Neural progenitor cell (in vitro differentiated cells): ENCODE measurements around the gene SWT1. TPM values are rescaled to one million over a fixed set of nuclear protein-coding genes. Genes with fewer than 3 reads are reported as not detected.

ENCODE experiments used
- DNase-seq: peaks from one replicate; pipeline ENCODE4 v3.0.0-alpha.2; 2016; ENCODE audit warnings: low spot score
- H2AFZ ChIP-seq: fragments of 200-600 bp; sonication (generic); replicated peaks from 2 replicates; pipeline ENCODE4 v1.6.1; 2016; ENCODE audit warnings: antibody characterized with exemption
- H3F3A ChIP-seq: fragments of 200-600 bp; sonication (generic); 2 replicates; pipeline ENCODE4 v1.6.1; 2016; ENCODE audit warnings: antibody characterized with exemption, low read depth
- H3K27ac ChIP-seq: fragments of 200-600 bp; sonication (generic); 2 replicates; pipeline ENCODE4 v1.5.1; 2016; ENCODE audit warnings: mild to moderate bottlenecking
- H3K27me3 ChIP-seq: fragments of 200-600 bp; sonication (generic); 2 replicates; pipeline ENCODE4 v1.6.1; 2016; ENCODE audit warnings: mild to moderate bottlenecking, moderate library complexity
- H3K36me3 ChIP-seq: fragments of 200-600 bp; sonication (generic); 2 replicates; pipeline ENCODE4 v1.5.1; 2016
- H3K4me1 ChIP-seq: fragments of 200-600 bp; sonication (generic); 2 replicates; pipeline ENCODE4 v1.6.1; 2016; ENCODE audit warnings: mixed run types
- H3K4me2 ChIP-seq: fragments of 200-600 bp; sonication (generic); 2 replicates; pipeline ENCODE4 v1.6.1; 2016
- H3K4me3 ChIP-seq: fragments of 200-600 bp; sonication (generic); 2 replicates; pipeline ENCODE4 v1.5.1; 2016
- H3K79me2 ChIP-seq: fragments of 200-600 bp; sonication (generic); 2 replicates; pipeline ENCODE4 v1.6.1; 2016; ENCODE audit warnings: low read depth
- H3K9ac ChIP-seq: fragments of 200-600 bp; sonication (generic); 2 replicates; pipeline ENCODE4 v1.6.1; 2016
- H3K9me3 ChIP-seq: fragments of 200-600 bp; sonication (generic); 2 replicates; pipeline ENCODE4 v1.5.1; 2016; ENCODE audit warnings: low read depth
- H4K20me1 ChIP-seq: fragments of 200-600 bp; sonication (generic); 2 replicates; pipeline ENCODE4 v1.6.1; 2016; ENCODE audit warnings: low read depth
- H3K27ac Mint-ChIP-seq: 3 replicates; pipeline ENCODE4 v1.8.0; 2021; ENCODE audit warnings: mixed read lengths
- H3K27me3 Mint-ChIP-seq: 2 replicates; pipeline ENCODE4 v1.8.0; 2022; ENCODE audit warnings: low read depth, mild to moderate bottlenecking, inconsistent platforms, moderate library complexity, mixed read lengths; ENCODE audit not compliant: insufficient read depth
- H3K36me3 Mint-ChIP-seq: 3 replicates; pipeline ENCODE4 v1.8.0; 2021; ENCODE audit warnings: mixed read lengths
- H3K4me1 Mint-ChIP-seq: 3 replicates; pipeline ENCODE4 v1.8.0; 2021; ENCODE audit warnings: mixed read lengths
- H3K4me3 Mint-ChIP-seq: 3 replicates; pipeline ENCODE4 v1.8.0; 2021; ENCODE audit warnings: mild to moderate bottlenecking, moderate library complexity, mixed read lengths
- H3K9me3 Mint-ChIP-seq: 3 replicates; pipeline ENCODE4 v1.8.0; 2020; ENCODE audit warnings: mixed read lengths
- EZH2 ChIP-seq: fragments of 200-600 bp; sonication (generic); IDR thresholded peaks from 2 replicates; pipeline ENCODE4 v1.6.1; 2017; ENCODE audit warnings: antibody characterized with exemption, mild to moderate bottlenecking, moderate library complexity
- EZH2phosphoT487 ChIP-seq: fragments of 200-600 bp; sonication (generic); IDR thresholded peaks from 2 replicates; pipeline ENCODE4 v1.6.1; 2017; ENCODE audit warnings: antibody characterized with exemption
- total RNA-seq: library from RNA; depleted of rRNA; stranded (reverse); fragments of >200 nt; gene quantifications from 2 replicates; pipeline ENCODE4 v1.2.3, GENCODE V29; 2015; ENCODE audit warnings: low replicate concordance
- TF ChIP-seq, protein P1 (sequence below): fragments of 200-600 bp; sonication (generic); IDR thresholded peaks from 2 replicates; pipeline ENCODE4 v1.5.1; 2017; ENCODE audit warnings: antibody characterized with exemption, mild to moderate bottlenecking

The SWT1 gene
- total RNA-seq, 1 donor from 2014 or later = 12.4 TPM

- TF ChIP-seq, protein P1, sequence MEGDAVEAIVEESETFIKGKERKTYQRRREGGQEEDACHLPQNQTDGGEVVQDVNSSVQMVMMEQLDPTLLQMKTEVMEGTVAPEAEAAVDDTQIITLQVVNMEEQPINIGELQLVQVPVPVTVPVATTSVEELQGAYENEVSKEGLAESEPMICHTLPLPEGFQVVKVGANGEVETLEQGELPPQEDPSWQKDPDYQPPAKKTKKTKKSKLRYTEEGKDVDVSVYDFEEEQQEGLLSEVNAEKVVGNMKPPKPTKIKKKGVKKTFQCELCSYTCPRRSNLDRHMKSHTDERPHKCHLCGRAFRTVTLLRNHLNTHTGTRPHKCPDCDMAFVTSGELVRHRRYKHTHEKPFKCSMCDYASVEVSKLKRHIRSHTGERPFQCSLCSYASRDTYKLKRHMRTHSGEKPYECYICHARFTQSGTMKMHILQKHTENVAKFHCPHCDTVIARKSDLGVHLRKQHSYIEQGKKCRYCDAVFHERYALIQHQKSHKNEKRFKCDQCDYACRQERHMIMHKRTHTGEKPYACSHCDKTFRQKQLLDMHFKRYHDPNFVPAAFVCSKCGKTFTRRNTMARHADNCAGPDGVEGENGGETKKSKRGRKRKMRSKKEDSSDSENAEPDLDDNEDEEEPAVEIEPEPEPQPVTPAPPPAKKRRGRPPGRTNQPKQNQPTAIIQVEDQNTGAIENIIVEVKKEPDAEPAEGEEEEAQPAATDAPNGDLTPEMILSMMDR = no peak
- TF ChIP-seq EZH2 (no peak), EZH2phosphoT487 (no peak)
- H4K20me1 ChIP-seq = no peaks in the 10 kb centered on the region
- Mint-ChIP-seq H3K36me3 (peaks cover 2% of the 10 kb centered on the region), H3K9me3 (no peaks in the 10 kb centered on the region), H3K27ac (no peak overlapping the region), H3K27me3 (no peaks in the 10 kb centered on the region), H3K4me3 (no peak overlapping the region), H3K4me1 (no peaks in the 10 kb centered on the region)
- H3K27ac ChIP-seq = no peak overlapping the region
- no peaks in the 10 kb centered on the region for H3K9me3 ChIP-seq
- no peak overlapping the region for H3K9ac ChIP-seq
- DNase-seq = no peak
- no peak overlapping the region for H3K4me3 ChIP-seq
- H3K79me2 ChIP-seq = no peaks in the 10 kb centered on the region
- no peaks in the 10 kb centered on the region for H3K36me3 ChIP-seq
- no peaks in the 10 kb centered on the region for H3K27me3 ChIP-seq
- no peaks in the 10 kb centered on the region for H3K4me1 ChIP-seq
- H2AFZ ChIP-seq = no peak overlapping the region
- H3F3A ChIP-seq = no peaks in the 10 kb centered on the region
- no peak overlapping the region for H3K4me2 ChIP-seq
Measured at GRCh38 chr1:185279571-185279970, 122.6 kb downstream of the SWT1 start.

DNA sequence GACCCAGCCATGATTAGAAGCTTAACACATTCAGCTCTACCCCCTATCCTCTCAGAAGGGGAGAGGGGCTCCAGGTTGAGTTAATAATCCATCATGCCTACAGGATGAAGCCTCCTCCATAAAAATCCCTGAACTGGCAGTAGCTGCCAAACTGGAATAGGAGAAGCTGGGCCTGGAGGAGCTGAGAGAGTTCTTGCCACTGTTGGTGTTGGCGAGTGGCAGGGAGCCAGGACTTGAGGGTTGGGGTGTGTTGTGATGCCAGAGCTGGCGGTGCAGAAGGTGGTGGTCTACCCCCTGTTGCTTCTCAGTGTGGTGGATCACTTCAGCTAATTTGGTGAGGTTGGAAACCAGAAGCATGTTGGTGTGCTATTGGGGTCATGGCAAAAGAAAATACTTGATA is 123.6 kb downstream of the SWT1 start:
- H3K79me2 ChIP-seq = no peaks in the 10 kb centered on the region
- Mint-ChIP-seq H3K9me3 (no peaks in the 10 kb centered on the region), H3K27me3 (no peaks in the 10 kb centered on the region), H3K36me3 (peaks cover 2% of the 10 kb centered on the region), H3K4me3 (no peak overlapping the region), H3K4me1 (no peaks in the 10 kb centered on the region), H3K27ac (no peak overlapping the region)
- TF ChIP-seq EZH2phosphoT487 = no peak
- no peak for TF ChIP-seq EZH2
- TF ChIP-seq, protein P1 = no peak
- no peaks in the 10 kb centered on the region for H3K4me1 ChIP-seq
- H3K27ac ChIP-seq = no peak overlapping the region
- H3K9me3 ChIP-seq = no peaks in the 10 kb centered on the region
- H4K20me1 ChIP-seq = no peaks in the 10 kb centered on the region
- no peak overlapping the region for H3K4me2 ChIP-seq
- H3F3A ChIP-seq = no peaks in the 10 kb centered on the region
- DNase-seq = no peak
- no peak overlapping the region for H3K4me3 ChIP-seq
- no peaks in the 10 kb centered on the region for H3K27me3 ChIP-seq
- no peaks in the 10 kb centered on the region for H3K36me3 ChIP-seq
- H2AFZ ChIP-seq = no peak overlapping the region
- H3K9ac ChIP-seq = no peak overlapping the region

GRCh38 chr1:185281245-185281644 is 124.3 kb downstream of the SWT1 start:
- no peak overlapping the region for H3K27ac Mint-ChIP-seq
- H3K4me1 ChIP-seq = no peaks in the 10 kb centered on the region
- H3K79me2 ChIP-seq = no peaks in the 10 kb centered on the region
- H3K9me3 Mint-ChIP-seq = no peaks in the 10 kb centered on the region
- DNase-seq = no peak
- no peak overlapping the region for H3K27ac ChIP-seq
- peaks cover 4% of the 10 kb centered on the region for H3K36me3 Mint-ChIP-seq
- H3K27me3 Mint-ChIP-seq = no peaks in the 10 kb centered on the region
- no peak overlapping the region for H3K4me3 ChIP-seq
- no peaks in the 10 kb centered on the region for H3K9me3 ChIP-seq
- no peaks in the 10 kb centered on the region for H3K4me1 Mint-ChIP-seq
- TF ChIP-seq, protein P1 = no peak
- TF ChIP-seq EZH2phosphoT487 (no peak), EZH2 (no peak)
- no peak overlapping the region for H3K4me3 Mint-ChIP-seq
- H2AFZ ChIP-seq = no peak overlapping the region
- no peak overlapping the region for H3K4me2 ChIP-seq
- no peaks in the 10 kb centered on the region for H3K27me3 ChIP-seq
- no peak overlapping the region for H3K9ac ChIP-seq
- H3K36me3 ChIP-seq = no peaks in the 10 kb centered on the region
- H4K20me1 ChIP-seq = no peaks in the 10 kb centered on the region
- no peaks in the 10 kb centered on the region for H3F3A ChIP-seq

GRCh38 chr1:185284116-185284515 is 127.1 kb downstream of the SWT1 start:
- TF ChIP-seq, protein P1 = no peak
- no peak for TF ChIP-seq EZH2phosphoT487
- TF ChIP-seq EZH2 = no peak
- Mint-ChIP-seq H3K4me1 (no peaks in the 10 kb centered on the region), H3K27ac (no peak overlapping the region), H3K36me3 (peaks cover 7% of the 10 kb centered on the region), H3K9me3 (peaks cover 3% of the 10 kb centered on the region), H3K4me3 (no peak overlapping the region), H3K27me3 (no peaks in the 10 kb centered on the region)
- no peaks in the 10 kb centered on the region for H3K79me2 ChIP-seq
- no peak for DNase-seq
- H3F3A ChIP-seq = no peaks in the 10 kb centered on the region
- no peak overlapping the region for H3K4me2 ChIP-seq
- H3K9ac ChIP-seq = no peak overlapping the region
- H3K4me1 ChIP-seq = no peaks in the 10 kb centered on the region
- no peaks in the 10 kb centered on the region for H3K9me3 ChIP-seq
- H3K36me3 ChIP-seq = no peaks in the 10 kb centered on the region
- no peaks in the 10 kb centered on the region for H3K27me3 ChIP-seq
- no peaks in the 10 kb centered on the region for H4K20me1 ChIP-seq
- H3K27ac ChIP-seq = no peak overlapping the region
- no peak overlapping the region for H3K4me3 ChIP-seq
- H2AFZ ChIP-seq = no peak overlapping the region
